ENCODE data around the gene TRIM7.
"Not testable (repeated sequence)": the region's sequence is repeated elsewhere in the genome, so short reads cannot be mapped to it uniquely, and the experiment has no call there.

Gene TRIM7

GRCh38 chr5:181210698-181211097 lies 5.7 kb upstream of the TRIM7 start:
- not testable (repeated sequence) for DNase-seq

DNA sequence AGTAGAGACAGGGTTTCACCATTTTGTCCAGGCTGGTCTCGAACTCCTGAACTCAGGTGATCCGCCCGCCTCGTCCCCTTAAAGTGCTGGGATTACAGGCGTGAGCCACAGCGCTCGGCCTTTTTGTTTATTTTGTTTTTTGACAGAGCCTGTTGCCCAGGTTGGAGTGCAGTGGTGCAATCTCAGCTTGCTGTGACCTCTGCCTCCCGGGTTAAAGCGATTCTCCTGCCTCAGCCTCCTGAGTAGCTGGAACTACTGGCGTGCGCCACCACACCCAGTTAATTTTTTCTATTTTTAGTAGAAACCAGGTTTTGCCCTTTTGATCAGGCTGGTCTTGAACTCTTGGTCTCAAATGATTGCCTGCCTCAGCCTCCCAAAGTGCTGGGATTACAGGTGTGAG lies 5.2 kb upstream of the TRIM7 start:
- not testable (repeated sequence) for DNase-seq

GRCh38 chr5:181209006-181209405 lies 4.0 kb upstream of the TRIM7 start:
- not testable (repeated sequence) for DNase-seq

- no peak for DNase-seq
Measured at GRCh38 chr5:181207960-181208253, 2.9 kb upstream of the TRIM7 start.

- no peak for DNase-seq
Measured at GRCh38 chr5:181207214-181207959, 2.4 kb upstream of the TRIM7 start.

GRCh38 chr5:181205761-181206649 lies 1.0 kb upstream of the TRIM7 start:
- no peak for DNase-seq

- no peak for DNase-seq
Measured at GRCh38 chr5:181204113-181204825, 727 bp downstream of the TRIM7 start.

DNA sequence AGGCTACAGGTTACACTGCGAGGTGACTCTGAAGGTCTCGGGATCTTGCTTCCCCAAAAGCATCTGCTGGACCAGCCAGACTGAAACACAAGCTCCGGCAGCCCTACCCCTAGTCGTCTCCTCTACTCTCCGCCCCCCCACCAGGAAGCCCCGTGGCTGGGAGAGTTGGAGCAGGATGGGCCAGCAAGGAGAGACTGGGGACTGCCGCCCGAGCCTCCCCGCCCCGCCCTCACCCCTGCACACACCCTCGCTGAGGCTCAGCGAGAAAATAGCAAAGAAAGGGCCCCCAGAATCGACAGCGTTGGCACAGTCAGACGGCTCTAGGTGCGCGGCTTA lies 1.3 kb downstream of the TRIM7 start:
- DNase-seq, result no peak

DNA sequence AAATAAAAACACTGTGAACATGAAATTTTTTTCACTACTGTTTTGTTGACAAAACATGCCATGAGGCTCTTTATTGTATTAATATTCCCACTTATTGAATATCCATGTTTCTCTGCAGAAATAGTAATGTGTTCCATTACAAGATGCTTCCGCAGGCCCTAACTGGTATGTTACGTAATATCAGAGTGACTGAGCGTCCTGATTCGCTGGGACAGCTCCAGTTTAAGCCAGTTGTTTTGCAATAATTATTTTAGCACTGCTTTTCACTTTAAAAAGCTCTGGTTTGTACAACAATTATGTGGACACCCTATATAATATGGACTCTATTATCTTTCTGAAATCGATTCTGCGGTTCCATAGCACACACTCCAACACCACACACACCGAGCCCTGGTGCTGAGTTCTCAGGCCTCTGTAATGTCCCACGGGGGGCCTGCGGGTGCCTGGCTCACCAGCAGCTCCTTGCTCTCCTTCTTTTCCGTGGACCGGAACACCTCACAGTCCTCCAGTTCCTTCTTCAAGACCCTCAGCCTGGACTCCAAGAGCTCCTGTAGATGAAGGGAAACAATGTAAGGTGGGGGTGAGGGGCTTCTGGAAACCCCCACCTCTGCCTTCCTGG lies 1.8 kb downstream of the TRIM7 start:
- DNase-seq, result no peak

GRCh38 chr5:181200816-181201215 lies 4.2 kb downstream of the TRIM7 start:
- DNase-seq, result no peak

DNA sequence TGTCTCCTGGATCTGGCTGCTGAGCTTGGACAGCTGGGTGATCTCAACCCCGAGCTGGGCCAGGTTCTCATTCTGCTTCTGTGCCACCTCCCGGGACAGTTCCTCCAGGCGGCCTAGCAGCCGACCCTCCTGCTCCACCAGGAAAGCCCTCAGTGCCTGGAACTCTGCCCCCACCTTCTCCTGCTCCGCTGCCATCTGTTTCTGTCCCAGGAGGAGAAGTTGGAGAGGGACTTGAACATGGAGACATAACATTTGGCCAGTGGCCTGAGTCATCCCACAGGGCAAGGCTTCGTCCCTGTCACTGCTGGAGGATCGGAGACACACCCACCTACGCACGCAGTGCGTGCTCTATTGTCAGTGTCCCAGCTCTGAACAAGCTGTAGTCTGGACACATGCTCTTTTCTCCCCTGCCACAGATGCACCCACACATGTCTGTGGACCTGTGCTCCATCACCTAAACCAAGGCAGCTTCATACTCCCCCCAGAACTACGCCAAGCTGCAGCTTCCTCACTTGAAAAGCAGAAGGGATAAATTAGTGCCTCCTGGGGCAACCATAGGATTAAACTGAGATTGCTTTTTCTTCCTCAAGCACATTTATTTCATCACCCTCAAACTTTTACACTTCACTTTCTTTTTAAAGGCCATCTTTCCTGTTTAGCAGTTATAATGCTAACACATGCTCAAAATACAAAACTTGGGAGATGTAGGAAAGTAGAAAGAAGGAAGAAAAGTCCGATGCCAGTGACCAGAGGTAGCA lies 4.9 kb downstream of the TRIM7 start:
- DNase-seq, result no peak

DNA sequence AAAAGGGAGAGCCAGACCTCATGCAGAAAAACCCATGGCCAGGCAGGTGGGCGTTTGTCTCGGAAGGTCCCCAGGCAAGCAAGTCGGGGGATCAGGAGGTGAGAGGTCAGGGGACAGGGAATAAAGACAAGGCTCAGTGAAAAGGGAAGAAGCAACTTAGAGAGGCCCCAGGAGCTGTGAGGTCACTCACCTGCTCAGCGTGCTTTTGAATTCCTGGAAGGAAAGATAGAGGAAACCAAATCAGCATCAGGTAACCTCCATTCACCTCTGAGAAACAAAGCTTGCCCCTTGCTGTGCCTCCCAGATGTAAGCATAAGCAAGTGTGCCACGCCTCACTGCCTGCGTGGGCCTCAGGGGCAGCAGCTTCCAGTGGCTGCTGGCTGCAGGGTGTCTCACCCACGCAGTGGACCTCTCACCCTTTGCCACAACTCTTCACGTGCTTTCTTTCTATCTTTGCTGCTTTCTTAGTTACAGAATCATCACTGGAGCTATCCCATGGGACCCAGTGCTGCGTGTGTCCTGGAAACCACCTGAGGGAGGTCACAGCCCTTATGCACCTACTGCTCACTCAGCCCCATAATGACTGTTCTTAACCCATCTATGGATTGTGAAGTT lies 6.0 kb downstream of the TRIM7 start:
- DNase-seq, result no peak

DNA sequence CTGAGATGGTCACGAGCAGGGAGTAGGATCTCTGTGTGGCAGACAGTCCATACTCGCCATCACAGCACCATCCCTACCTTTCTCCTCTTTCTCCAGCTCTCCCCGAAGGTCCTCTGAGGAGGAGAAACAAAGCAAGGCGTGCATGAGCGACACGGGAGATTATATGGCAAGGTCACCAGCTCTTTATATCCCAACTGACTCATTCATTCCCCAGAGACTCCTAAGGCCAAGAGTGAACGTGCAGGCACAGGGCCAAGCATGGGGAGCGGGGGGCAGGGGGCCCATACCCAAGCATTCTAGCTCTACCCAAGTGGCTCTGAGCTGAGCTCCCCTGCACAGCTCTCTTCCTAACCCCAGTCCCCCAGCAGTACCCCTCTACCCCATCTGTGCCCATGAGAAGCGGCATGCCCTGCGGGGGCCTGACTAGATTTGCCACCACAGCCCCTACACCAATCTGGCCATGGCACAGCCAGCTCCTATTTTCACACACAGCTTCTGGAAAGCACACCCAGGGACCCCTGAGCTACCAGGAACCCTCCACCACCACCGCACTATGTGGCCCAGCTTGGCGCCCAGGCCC lies 6.8 kb downstream of the TRIM7 start:
- DNase-seq, result no peak

DNA sequence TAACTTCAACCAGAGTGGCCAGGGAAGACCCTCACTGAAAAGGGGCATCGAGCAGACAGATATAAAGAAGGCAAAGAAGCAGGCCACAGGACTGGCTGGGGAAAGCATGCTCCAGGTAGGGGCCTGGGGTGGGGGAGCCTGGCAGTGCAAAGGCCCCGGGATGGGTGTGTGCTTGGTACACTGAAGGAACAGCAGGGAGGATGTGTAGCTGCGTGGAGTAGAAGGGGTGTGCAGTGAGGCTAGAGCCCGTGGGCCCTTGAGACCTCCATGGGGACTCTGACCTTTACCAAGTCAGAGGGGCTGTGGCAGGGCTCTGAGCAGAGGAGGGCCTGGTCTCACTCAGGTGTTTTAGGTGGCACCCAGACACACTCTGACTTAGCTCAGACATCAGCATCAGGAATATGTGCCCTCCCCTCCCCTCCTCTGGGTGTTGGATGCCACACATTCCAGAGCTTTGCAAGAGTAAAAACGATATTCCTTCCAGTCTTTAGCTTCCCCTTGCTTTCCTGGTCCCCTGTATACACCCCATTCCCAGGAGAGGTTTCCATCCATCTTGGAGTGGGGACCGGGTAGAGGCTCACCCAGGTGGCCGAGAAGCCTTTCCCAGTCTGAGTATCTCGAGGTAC lies 7.6 kb downstream of the TRIM7 start:
- no peak for DNase-seq

- no peak for DNase-seq
Measured at GRCh38 chr5:181195249-181195761, 9.7 kb downstream of the TRIM7 start.

GRCh38 chr5:181194489-181195248 lies 10.3 kb downstream of the TRIM7 start:
- no peak for DNase-seq

DNA sequence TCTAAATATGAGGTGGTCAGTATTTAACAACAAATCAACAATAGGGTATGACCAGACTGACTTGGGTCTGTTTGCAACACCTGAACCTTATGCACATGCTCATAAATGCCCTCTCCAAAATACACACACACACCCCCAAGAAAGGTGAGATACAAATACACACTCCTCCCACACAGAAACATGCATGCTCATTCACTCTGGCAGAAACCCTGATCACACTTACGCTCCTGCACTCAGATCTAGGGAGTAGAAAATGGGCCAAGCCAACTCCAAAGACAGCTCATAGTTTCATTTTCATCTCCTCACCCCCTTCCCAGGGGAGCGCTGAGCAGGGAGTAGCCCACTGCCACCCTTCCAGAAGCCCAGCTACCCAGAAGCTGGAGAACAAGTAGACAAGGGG lies 11.3 kb downstream of the TRIM7 start:
- DNase-seq, result no peak

DNA sequence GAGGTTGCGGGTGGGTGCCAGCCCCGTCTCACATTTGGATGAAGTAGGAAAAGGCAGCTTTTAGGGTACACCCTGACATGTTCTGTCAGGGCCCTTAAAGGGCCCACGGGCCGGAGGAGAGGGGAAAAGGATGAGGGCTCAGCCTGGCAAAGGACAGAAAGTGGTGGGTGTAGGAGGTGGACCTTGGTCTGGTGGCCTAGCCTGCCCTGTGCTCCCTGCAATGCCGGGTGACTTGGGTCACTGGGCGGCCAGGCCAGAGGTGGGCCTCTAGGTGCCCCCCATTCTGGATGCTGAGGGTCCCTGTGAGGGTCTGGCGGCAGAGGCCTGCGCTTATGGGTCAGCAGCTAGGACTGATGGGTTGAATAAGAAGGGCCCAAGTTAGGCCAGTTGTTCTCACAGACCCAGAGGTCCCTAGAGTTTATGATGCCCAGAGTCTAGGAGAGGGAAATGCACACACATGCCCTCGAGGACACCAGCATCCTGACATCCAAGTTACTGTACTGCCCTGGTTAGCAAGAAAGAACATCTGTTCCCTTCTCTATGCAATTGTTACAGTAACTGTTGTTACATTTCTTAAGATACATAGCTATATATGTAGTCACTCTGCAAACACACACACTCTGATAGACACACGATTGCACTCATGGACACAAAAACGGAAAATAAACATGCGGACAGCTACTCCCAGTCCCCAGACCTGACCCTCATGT lies 12.5 kb downstream of the TRIM7 start:
- no peak for DNase-seq

DNA sequence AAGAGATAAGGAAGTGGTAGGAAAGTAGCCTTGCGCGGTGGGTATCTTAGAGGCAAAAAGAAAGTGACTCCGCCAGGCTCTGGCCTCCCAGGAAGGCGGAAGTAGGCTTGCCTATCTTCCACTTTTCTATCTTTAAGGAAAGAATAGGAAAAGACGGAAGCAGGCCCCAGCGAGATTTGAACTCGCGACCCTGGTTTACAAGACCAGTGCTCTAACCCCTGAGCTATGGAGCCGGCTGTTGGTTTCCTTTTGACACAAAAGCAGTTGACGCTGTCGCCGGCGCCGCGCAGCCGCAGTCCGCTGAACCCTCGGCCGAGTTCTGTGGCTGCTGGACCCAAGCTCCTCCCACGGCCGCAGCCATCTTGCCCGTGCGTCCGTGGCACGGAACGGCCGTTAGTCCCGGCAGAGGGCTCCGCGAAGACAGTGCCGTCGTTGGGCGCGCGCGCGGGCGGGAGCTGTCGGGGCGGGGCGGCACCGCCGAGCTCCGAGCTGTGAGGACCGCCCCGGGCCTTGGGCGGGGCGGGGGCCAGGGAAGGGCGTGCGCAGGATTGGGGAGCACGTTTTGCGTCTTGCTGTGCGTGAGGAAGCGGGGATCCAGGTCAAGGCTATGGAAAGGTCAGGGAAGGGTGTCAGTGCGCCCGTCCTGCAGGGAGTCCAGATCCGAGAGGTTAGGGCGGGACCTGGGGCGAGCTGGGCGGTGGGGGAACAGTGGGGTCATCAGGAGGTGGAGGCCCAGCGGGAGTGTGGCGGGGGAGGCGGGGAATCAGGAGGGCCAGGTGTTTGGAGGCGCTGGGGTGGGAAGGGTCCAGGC lies 13.3 kb downstream of the TRIM7 start:
- DNase-seq, result no peak
